HEK293 (cell line): Measurements from ENCODE around the gene KLHL36.
A peak's percentile ranks its signal among the peaks of the same experiment; 100 is the strongest.

ENCODE experiments used
- CTCF ChIA-PET: fragments of 350-600 bp; formaldehyde crosslinking; extraction: SDS; loops from one replicate; lab custom pipeline; 2021; ENCODE audit warnings: antibody characterized with exemption; lab: Yijun Ruan, JAX
- POLR2A ChIA-PET: fragments of 300-600 bp; formaldehyde crosslinking; extraction: SDS; loops from one replicate; lab custom pipeline; 2020; ENCODE audit warnings: antibody characterized with exemption, inconsistent platforms; lab: Yijun Ruan, JAX
- H3K27ac ChIP-seq: fragments of 200-500 bp; sonication (Bioruptor generic); 2 replicates; pipeline ENCODE4 v1.5.1; 2014; ENCODE audit warnings: low read depth, low read length, control low read depth, inconsistent platforms; ENCODE audit errors: extremely low read depth
- H3K36me3 ChIP-seq, 2 experiments: fragments of 200-500 bp in 1 of 2; sonication (Bioruptor generic) in 1 of 2; 1 replicate in 1 of 2; 2 replicates in 1 of 2; pipeline ENCODE4 v1.5.1; 2014 to 2017; ENCODE audit warnings: inconsistent platforms in 2 of 2, low read length in 2 of 2; ENCODE audit not compliant: control insufficient read depth in 2 of 2, insufficient read depth in 1 of 2
- H3K4me1 ChIP-seq: fragments of 200-500 bp; sonication (Bioruptor generic); 2 replicates; pipeline ENCODE4 v1.5.1; 2014; ENCODE audit warnings: mild to moderate bottlenecking, low read length, inconsistent platforms; ENCODE audit not compliant: control insufficient read depth, insufficient read depth
- H3K4me3 ChIP-seq: 2 replicates; pipeline ENCODE4 v1.5.1; 2011; ENCODE audit warnings: low read depth, mild to moderate bottlenecking, control low read depth, low read length, moderate library complexity
- H3K9me3 ChIP-seq: fragments of 200-500 bp; sonication (Bioruptor generic); 2 replicates; pipeline ENCODE4 v1.5.1; 2014; ENCODE audit warnings: low read depth, low read length, inconsistent platforms; ENCODE audit not compliant: control insufficient read depth, insufficient read depth
- BCL11A ChIP-seq: fragments of 450-650 bp; formaldehyde crosslinking; IDR thresholded peaks from 2 replicates; pipeline ENCODE4 v1.5.1; 2016; ENCODE audit warnings: low read depth, missing biosample characterization, missing genetic modification characterization
- EGR2 ChIP-seq: fragments of 450-650 bp; formaldehyde crosslinking; IDR thresholded peaks from 2 replicates; pipeline ENCODE4 v1.5.1; 2016; ENCODE audit warnings: low read depth, missing biosample characterization, missing genetic modification characterization
- KLF10 ChIP-seq: fragments of 450-650 bp; IDR thresholded peaks from 2 replicates; pipeline ENCODE4 v1.5.1; 2018; ENCODE audit warnings: missing biosample characterization, mild to moderate bottlenecking, missing genetic modification characterization
- KLF9 ChIP-seq: fragments of 450-650 bp; formaldehyde crosslinking; IDR thresholded peaks from 2 replicates; pipeline ENCODE4 v1.5.1; 2016; ENCODE audit warnings: missing biosample characterization, missing genetic modification characterization, low read depth
- ZBTB48 ChIP-seq: fragments of 450-650 bp; formaldehyde crosslinking; IDR thresholded peaks from 2 replicates; pipeline ENCODE4 v1.5.1; 2016; ENCODE audit warnings: missing biosample characterization, missing genetic modification characterization
- ZFHX2 ChIP-seq: fragments of 450-650 bp; formaldehyde crosslinking; conservative IDR thresholded peaks from 2 replicates; pipeline ENCODE4 v1.5.1; 2016; ENCODE audit warnings: missing biosample characterization, missing genetic modification characterization
- ZNF146 ChIP-seq: fragments of 450-650 bp; formaldehyde crosslinking; IDR thresholded peaks from 2 replicates; pipeline ENCODE4 v1.5.1; 2016; ENCODE audit warnings: missing biosample characterization, missing genetic modification characterization
- ZNF175 ChIP-seq: fragments of 450-650 bp; formaldehyde crosslinking; IDR thresholded peaks from 2 replicates; pipeline ENCODE4 v1.5.1; 2016; ENCODE audit warnings: missing biosample characterization, missing genetic modification characterization
- ZNF221 ChIP-seq: fragments of 450-650 bp; formaldehyde crosslinking; IDR thresholded peaks from 2 replicates; pipeline ENCODE4 v1.5.1; 2017; ENCODE audit warnings: missing biosample characterization, missing genetic modification characterization, borderline replicate concordance
- ZNF274 ChIP-seq, 2 experiments: fragments of 200-500 bp in 1 of 2; fragments of 450-650 bp in 1 of 2; sonication (Bioruptor generic) in 1 of 2; formaldehyde crosslinking in 1 of 2; IDR thresholded peaks; 2 replicates each; pipeline versions ENCODE4 v1.5.1 to v1.6.1; 2014 to 2016; ENCODE audit warnings: borderline replicate concordance in 1 of 2, inconsistent platforms in 1 of 2, low read length in 1 of 2, missing biosample characterization in 1 of 2, missing genetic modification characterization in 1 of 2
- ZNF324 ChIP-seq: fragments of 450-650 bp; formaldehyde crosslinking; IDR thresholded peaks from 2 replicates; pipeline ENCODE4 v1.5.1; 2016; ENCODE audit warnings: missing biosample characterization, missing genetic modification characterization
- ZNF335 ChIP-seq: fragments of 450-650 bp; formaldehyde crosslinking; conservative IDR thresholded peaks from 2 replicates; pipeline ENCODE4 v1.5.1; 2016; ENCODE audit warnings: missing biosample characterization, missing genetic modification characterization
- ZNF488 ChIP-seq: fragments of 450-650 bp; formaldehyde crosslinking; IDR thresholded peaks from 2 replicates; pipeline ENCODE4 v1.5.1; 2016; ENCODE audit warnings: missing biosample characterization, missing genetic modification characterization
- ZNF501 ChIP-seq: fragments of 450-650 bp; formaldehyde crosslinking; IDR thresholded peaks from 2 replicates; pipeline ENCODE4 v1.5.1; 2016; ENCODE audit warnings: missing biosample characterization, missing genetic modification characterization
- ZNF549 ChIP-seq: fragments of 450-650 bp; IDR thresholded peaks from 2 replicates; pipeline ENCODE4 v1.5.1; 2018; ENCODE audit warnings: missing biosample characterization, missing genetic modification characterization, mild to moderate bottlenecking, inconsistent platforms, moderate library complexity
- ZNF580 ChIP-seq: fragments of 450-650 bp; formaldehyde crosslinking; IDR thresholded peaks from 2 replicates; pipeline ENCODE4 v1.5.1; 2016; ENCODE audit warnings: missing biosample characterization, missing genetic modification characterization
- ZNF660 ChIP-seq: fragments of 450-650 bp; IDR thresholded peaks from 2 replicates; pipeline ENCODE4 v1.5.1; 2018; ENCODE audit warnings: missing biosample characterization, mild to moderate bottlenecking, missing genetic modification characterization
- ZNF677 ChIP-seq: fragments of 450-650 bp; IDR thresholded peaks from 2 replicates; pipeline ENCODE4 v1.5.0; 2018; ENCODE audit warnings: missing biosample characterization, mild to moderate bottlenecking, missing genetic modification characterization, moderate library complexity
- ZSCAN30 ChIP-seq: fragments of 450-650 bp; IDR thresholded peaks from 2 replicates; pipeline ENCODE4 v1.5.1; 2018; ENCODE audit warnings: missing biosample characterization, mild to moderate bottlenecking, missing genetic modification characterization, moderate library complexity
- TF ChIP-seq, protein P1 (sequence below): fragments of 450-650 bp; formaldehyde crosslinking; conservative IDR thresholded peaks from 2 replicates; pipeline ENCODE4 v1.5.1; 2016; ENCODE audit warnings: low read depth, missing biosample characterization, missing genetic modification characterization
- TF ChIP-seq, protein P2 (sequence below): fragments of 450-650 bp; formaldehyde crosslinking; IDR thresholded peaks from 2 replicates; pipeline ENCODE4 v1.5.1; 2017; ENCODE audit warnings: missing biosample characterization, missing genetic modification characterization

The KLHL36 gene

GRCh38 chr16:84603940-84604339 is 44.4 kb upstream of the KLHL36 start:
- POLR2A ChIA-PET = no interaction called here
- Histone ChIP-seq H3K9me3 (no peaks in the 10 kb centered on the region), H3K4me1 (no peaks in the 10 kb centered on the region; the same call in 1 of the 2 replicates), H3K36me3 (no peaks in the 10 kb centered on the region), H3K4me3 (no peak overlapping the region)
- peak; percentile 48 for TF ChIP-seq ZFHX2 (tag by site-specific recombination)
- TF ChIP-seq EGR2 (tag by site-specific recombination) = 0 out of 2 replicates have a peak, but pooled peaks have one; percentile 10
- no peak for TF ChIP-seq ZNF549 (tag by site-specific recombination)
- TF ChIP-seq, all 188 proteins: peak for 2
- CTCF ChIA-PET = no interaction called here
- H3K27ac ChIP-seq = no peak overlapping the region

DNA sequence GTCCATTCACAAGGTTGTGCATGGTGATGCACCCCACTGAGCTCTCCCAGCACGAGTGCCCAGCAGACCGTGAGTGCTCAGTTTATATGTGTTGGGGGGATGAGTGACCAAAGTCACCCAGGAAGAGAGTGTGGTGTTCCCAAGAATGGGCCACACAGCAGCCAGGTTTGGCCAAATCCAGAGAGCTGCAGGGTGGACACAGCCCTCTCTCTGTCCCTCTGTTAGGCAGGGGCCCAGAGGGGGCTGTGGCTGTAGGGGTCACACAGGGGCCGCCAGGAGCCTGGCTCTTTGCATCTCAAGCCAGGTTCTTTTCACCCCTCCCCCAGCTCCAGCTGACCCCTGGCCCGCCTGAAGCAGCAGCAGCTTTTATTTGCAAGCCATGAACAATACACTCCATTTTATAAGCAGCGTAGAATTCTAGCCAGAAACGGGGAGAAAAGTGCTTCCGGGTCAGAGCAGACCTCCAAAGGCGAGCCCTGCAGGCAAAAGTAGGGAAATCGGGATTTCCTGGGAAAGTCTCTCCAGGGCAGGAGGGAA is 43.8 kb upstream of the KLHL36 start:
- H3K36me3 ChIP-seq = no peaks in the 10 kb centered on the region
- H3K4me3 ChIP-seq = no peak overlapping the region
- ChIA-PET CTCF (no interaction called here), POLR2A (no interaction called here)
- H3K27ac ChIP-seq = no peak overlapping the region
- no peaks in the 10 kb centered on the region for H3K9me3 ChIP-seq
- no peak for TF ChIP-seq ZSCAN30
- no peak for TF ChIP-seq KLF9
- no peak for TF ChIP-seq ZNF274 (IDR thresholded peaks at IDR 0.05; ENCODE audit: low read length)
- TF ChIP-seq ZNF274 (tag by site-specific recombination; IDR thresholded peaks at IDR 0.05; ENCODE audit: borderline replicate concordance) = no peak
- TF ChIP-seq ZNF221 (tag by site-specific recombination) = no peak
- no peak for TF ChIP-seq ZNF660
- TF ChIP-seq ZNF580 (tag by site-specific recombination) = no peak
- TF ChIP-seq ZNF501 (tag by site-specific recombination) = no peak
- TF ChIP-seq ZNF175 (tag by site-specific recombination) = no peak
- TF ChIP-seq ZNF677 = no peak
- TF ChIP-seq BCL11A (tag by site-specific recombination) = no peak
- TF ChIP-seq ZNF335 (tag by site-specific recombination) = no peak
- no peak for TF ChIP-seq ZBTB48 (tag by site-specific recombination)
- TF ChIP-seq, protein P1, sequence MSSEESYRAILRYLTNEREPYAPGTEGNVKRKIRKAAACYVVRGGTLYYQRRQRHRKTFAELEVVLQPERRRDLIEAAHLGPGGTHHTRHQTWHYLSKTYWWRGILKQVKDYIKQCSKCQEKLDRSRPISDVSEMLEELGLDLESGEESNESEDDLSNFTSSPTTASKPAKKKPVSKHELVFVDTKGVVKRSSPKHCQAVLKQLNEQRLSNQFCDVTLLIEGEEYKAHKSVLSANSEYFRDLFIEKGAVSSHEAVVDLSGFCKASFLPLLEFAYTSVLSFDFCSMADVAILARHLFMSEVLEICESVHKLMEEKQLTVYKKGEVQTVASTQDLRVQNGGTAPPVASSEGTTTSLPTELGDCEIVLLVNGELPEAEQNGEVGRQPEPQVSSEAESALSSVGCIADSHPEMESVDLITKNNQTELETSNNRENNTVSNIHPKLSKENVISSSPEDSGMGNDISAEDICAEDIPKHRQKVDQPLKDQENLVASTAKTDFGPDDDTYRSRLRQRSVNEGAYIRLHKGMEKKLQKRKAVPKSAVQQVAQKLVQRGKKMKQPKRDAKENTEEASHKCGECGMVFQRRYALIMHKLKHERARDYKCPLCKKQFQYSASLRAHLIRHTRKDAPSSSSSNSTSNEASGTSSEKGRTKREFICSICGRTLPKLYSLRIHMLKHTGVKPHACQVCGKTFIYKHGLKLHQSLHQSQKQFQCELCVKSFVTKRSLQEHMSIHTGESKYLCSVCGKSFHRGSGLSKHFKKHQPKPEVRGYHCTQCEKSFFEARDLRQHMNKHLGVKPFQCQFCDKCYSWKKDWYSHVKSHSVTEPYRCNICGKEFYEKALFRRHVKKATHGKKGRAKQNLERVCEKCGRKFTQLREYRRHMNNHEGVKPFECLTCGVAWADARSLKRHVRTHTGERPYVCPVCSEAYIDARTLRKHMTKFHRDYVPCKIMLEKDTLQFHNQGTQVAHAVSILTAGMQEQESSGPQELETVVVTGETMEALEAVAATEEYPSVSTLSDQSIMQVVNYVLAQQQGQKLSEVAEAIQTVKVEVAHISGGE (tag by site-specific recombination) = no peak
- TF ChIP-seq ZNF146 (tag by site-specific recombination) = no peak
- TF ChIP-seq KLF10 (tag by site-specific recombination) = no peak
- TF ChIP-seq ZNF488 (tag by site-specific recombination) = no peak
- TF ChIP-seq, protein P2, sequence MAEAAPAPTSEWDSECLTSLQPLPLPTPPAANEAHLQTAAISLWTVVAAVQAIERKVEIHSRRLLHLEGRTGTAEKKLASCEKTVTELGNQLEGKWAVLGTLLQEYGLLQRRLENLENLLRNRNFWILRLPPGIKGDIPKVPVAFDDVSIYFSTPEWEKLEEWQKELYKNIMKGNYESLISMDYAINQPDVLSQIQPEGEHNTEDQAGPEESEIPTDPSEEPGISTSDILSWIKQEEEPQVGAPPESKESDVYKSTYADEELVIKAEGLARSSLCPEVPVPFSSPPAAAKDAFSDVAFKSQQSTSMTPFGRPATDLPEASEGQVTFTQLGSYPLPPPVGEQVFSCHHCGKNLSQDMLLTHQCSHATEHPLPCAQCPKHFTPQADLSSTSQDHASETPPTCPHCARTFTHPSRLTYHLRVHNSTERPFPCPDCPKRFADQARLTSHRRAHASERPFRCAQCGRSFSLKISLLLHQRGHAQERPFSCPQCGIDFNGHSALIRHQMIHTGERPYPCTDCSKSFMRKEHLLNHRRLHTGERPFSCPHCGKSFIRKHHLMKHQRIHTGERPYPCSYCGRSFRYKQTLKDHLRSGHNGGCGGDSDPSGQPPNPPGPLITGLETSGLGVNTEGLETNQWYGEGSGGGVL (tag by site-specific recombination) = no peak
- TF ChIP-seq ZNF324 (tag by site-specific recombination) = no peak
- no peaks in the 10 kb centered on the region; the same call in 1 of the 2 replicates for H3K4me1 ChIP-seq
